GM18873 (cell line): Measurements from ENCODE around the gene CFAP410.
"Not testable (repeated sequence)": the region's sequence is repeated elsewhere in the genome, so short reads cannot be mapped to it uniquely, and the experiment has no call there.

Experiments used
- ATAC-seq: cut with Tn5 transposase; IDR thresholded peaks from one replicate; pipeline ENCODE4 v1.9.1; 2021; ENCODE audit warnings: mild to moderate bottlenecking, moderate library complexity, moderate number of reproducible peaks; ENCODE audit not compliant: unreplicated experiment, low FRiP score

CFAP410 gene

GRCh38 chr21:44289381-44290010 lies 49.7 kb downstream of the CFAP410 start:
- no peak for ATAC-seq

DNA sequence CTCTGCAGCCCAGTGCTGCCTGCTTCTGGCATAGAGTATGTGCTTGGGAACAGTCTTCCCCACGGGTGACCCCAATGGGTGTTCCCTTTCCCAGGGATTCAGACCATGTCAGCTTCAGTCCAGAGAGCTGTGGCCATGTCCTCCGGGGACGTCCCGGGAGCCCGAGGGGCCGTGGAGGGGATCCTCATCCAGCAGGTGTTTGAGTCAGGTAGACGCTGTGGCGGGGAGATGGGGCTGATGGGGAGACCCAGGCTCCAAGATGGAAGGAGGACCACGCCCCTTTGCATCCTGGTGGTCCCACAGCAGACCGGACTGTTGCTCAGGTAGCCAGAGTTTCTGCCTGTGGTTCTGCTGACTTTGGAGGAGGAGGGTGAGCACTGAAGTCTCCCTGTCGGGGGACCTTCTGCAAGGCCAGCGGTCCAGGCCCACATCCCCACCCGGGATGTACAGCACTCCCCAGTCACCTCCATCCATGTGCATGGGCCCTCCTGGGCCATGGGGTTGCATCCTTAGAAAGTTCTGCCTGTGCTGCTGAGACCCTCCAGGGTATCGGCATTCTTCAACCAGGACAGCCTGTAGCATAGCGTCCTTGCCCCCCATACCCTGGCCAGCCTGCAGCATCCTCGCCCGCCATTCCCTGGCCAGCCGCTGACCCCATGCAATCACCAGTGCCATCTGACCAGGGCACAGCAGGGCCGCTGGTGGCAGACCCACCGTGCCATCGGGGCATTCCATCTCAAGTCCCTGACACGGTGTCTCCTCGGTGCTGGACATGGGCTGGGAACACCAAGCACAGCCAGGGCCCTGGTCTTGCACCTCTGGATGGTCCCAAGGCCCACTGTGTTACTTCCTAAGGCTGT lies 50.7 kb downstream of the CFAP410 start:
- no peak for ATAC-seq

GRCh38 chr21:44286716-44287632 lies 52.2 kb downstream of the CFAP410 start:
- no peak for ATAC-seq

DNA sequence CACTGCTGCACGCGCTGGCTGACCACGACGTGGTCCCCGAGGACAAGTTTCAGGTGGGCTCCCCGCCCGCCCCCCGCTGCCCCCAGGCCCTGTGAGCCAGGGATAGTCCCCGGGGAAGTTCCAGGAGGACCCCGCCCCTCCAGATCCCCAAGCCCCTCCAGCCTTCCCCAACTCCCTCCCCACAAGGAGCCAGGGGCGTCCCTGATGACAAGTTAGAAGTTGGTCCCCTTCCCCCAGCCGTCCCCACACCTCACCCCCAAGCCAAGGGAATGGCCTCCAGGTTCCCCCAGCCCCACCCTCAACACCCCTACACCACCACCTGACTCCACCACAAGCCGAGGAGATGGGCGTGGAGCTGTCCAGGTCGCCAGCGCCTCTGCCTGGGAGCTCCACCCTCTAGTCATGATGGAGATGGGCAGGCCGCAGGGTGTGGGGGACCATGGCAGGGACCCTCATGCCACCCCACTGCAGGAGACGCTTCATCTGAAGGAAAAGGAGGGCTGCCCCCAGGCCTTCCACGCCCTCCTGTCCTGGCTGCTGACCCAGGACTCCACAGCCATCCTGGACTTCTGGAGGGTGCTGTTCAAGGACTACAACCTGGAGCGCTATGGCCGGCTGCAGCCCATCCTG lies 53.0 kb downstream of the CFAP410 start:
- ATAC-seq: no peak

DNA sequence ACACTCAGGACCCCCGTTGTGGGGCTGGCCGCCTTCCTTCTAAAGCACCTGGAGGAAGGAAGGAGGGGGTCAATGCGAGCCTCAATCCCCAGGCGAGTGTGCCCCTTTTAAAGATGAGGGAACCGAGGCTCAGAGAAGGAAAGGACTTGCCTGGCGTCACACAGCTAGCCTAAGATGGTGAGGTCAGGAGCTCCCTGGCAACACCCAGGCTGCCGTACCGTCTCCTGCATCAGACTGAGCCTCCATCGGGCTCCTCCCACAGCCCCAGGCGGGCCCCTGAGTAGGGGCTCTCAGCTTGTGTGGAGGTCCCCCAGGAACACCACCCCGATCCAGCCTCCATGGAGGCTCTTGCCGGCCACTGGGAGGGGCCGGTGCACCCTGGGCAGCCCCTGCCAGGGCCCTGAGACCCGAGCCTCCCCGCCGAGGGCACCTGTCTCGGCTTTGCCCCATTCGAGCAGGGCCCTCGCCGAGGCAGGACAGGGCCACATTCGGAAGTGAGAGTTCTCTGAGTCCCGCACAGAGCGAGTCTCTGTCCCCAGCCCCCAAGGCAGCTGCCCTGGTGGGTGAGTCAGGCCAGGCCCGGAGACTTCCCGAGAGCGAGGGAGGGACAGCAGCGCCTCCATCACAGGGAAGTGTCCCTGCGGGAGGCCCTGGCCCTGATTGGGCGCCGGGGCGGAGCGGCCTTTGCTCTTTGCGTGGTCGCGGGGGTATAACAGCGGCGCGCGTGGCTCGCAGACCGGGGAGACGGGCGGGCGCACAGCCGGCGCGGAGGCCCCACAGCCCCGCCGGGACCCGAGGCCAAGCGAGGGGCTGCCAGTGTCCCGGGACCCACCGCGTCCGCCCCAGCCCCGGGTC lies 53.8 kb downstream of the CFAP410 start, which contains the start of gene AIRE:
AIRE (plus strand) TSS at position 739 of the 855 bp plus-strand sequence. CDS start 131 bp downstream, outside the sequence.
- no peak for ATAC-seq

DNA sequence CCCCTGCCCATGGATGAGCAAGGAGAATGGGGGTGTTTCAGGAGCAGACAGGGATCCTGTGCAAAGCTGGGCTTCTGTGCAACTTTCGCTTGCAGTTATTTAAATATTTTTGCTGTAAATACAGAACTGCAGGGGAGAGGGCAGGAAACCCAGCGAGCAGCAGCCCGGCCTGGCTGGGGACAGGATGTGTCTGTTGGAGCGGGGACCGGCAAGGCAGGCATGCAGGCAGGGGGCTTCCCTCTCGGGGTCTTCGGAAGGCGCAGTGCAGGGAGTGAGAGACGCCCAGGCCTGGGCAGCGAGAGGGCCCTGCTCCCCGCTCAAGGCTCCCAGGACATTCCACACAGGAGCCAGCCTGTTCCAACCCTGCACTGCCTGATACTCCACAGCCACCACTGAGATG lies 55.2 kb downstream of the CFAP410 start:
- no peak for ATAC-seq

GRCh38 chr21:44283211-44283785 lies 55.9 kb downstream of the CFAP410 start:
- ATAC-seq: not testable (repeated sequence)

GRCh38 chr21:44282370-44282769 lies 56.8 kb downstream of the CFAP410 start:
- no peak for ATAC-seq

DNA sequence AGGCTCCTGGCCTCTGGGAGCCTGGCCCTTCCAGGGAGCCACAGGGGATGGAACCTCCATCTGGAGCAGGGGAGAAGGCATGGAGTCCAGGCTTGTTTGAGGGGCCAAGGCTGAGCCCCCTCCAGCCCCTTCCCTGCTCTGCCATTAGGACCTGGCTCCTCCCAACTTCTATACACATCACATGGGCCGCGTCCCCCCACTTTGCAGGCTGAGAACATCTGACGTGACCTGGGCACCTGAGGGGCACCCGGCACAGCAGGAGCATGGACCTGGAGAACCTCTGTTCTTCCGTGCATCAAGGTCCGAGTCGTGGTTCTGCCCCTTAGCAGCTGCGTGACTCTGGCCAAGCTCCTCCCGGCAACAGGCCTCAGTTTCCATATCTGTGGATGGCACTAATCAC lies 57.4 kb downstream of the CFAP410 start:
- ATAC-seq: no peak

GRCh38 chr21:44279354-44280260 lies 59.6 kb downstream of the CFAP410 start:
- ATAC-seq: no peak
